Measurements from ENCODE around the gene WNT4. TPM values are rescaled to one million over a fixed set of nuclear protein-coding genes. Genes with fewer than 3 reads are reported as not detected.

WNT4 gene
- total RNA-seq (2013; cell fraction: nucleolus; rRNA removed) = 0.20 and 0.21 TPM in 2 replicates
- under 0.01 TPM in 1 of 2 replicates, not detected in the other for total RNA-seq (2014; rRNA removed)
- not detected in 2 replicates for total RNA-seq (2014; rRNA removed; fragmentation: Illumina TruSeq; extraction: Trizol)
- total RNA-seq (2021) = not detected in 2 replicates
- 0.09 TPM for polyA plus RNA-seq (2011; ENCODE audit: low read depth)
- 0.01 TPM in 1 of 2 replicates, not detected in the other for polyA plus RNA-seq (2011; rRNA removed)
- 0.03 TPM in 1 of 2 replicates, not detected in the other for polyA plus RNA-seq (2011; cell fraction: cytosol; rRNA removed)
- polyA plus RNA-seq (2011; cell fraction: nucleus; rRNA removed) = not detected in 2 replicates
- polyA plus RNA-seq (2012) = 0.15 and 0.25 TPM in 2 replicates
- polyA plus RNA-seq (2014; fragmentation: Illumina TruSeq; extraction: Trizol) = not detected in 2 replicates
- not detected for polyA plus RNA-seq (2014; fragmentation: Nextera tagmentation; extraction: Ambion mirVana)
- polyA plus RNA-seq (2014; rRNA removed) = 0.27 TPM in 1 of 2 replicates, not detected in the other
- not detected for polyA plus RNA-seq (2016; fragmentation: Nextera tagmentation; extraction: Ambion mirVana)
- 0.05 TPM in 1 of 2 replicates, not detected in the other for polyA minus RNA-seq (2011; rRNA and poly(A)+ RNA removed)
- not detected in 2 replicates for polyA minus RNA-seq (2011; cell fraction: cytosol; rRNA and poly(A)+ RNA removed)
- polyA minus RNA-seq (2011; cell fraction: nucleus; rRNA and poly(A)+ RNA removed) = not detected in 2 replicates
- Bru-seq, nascent RNA = percentile 25 among the genes with signal in this experiment
- BruChase-seq, experiment 1, labeled RNA remaining after a 6-hour chase = percentile 23 among the genes with signal in this experiment
- percentile 20 among the genes with signal in this experiment for BruChase-seq, experiment 2, labeled RNA remaining after a 2-hour chase
- long read RNA-seq, experiment 1 = 0 reads
- long read RNA-seq, experiment 2 = 0 reads

- no peaks in the 10 kb centered on the region for H3K79me2 ChIP-seq (ENCODE audit: control insufficient read depth, insufficient read depth, low read length)
- no peak for DNase-seq (ENCODE audit: low read depth, low spot score)
- no peak within 1 kb of the TSS for H2AFZ ChIP-seq (ENCODE audit: control insufficient read depth, low read depth, low read length)
- ATAC-seq = peak; percentile 65
- no peak within 1 kb of the TSS for H3K27ac ChIP-seq (ENCODE audit: control insufficient read depth, insufficient read depth)
- H4K20me1 ChIP-seq (ENCODE audit: control insufficient read depth, insufficient read depth) = no peaks in the 10 kb centered on the region
- 14% methylated on average over 29 of the region's 106 CpGs for WGBS (ENCODE audit: insufficient coverage, insufficient replicate concordance, low lambda C conversion rate, missing lambda C conversion rate)
- ChIA-PET SMC1A (ENCODE audit: uncharacterized antibody, unreplicated experiment) (no interaction called here), CTCF (no interaction called here), POLR2A (no interaction called here), RAD21 (ENCODE audit: unreplicated experiment) (interaction anchor here (0.5 to 1.2 kb wide), 2 partner anchors 11 to 788 kb away, joined by 3 to 5 read pairs; no protein-coding TSS in a partner anchor)
- BruUV-seq (replicated peaks) = no TSS peak
- TF ChIP-seq SMC3 (IDR thresholded peaks at IDR 0.05; ENCODE audit: borderline replicate concordance, low read length) = no peak
- peak in 2 of 3 experiments; percentile 15 to 18; a peak in 2 of 6 replicates for TF ChIP-seq CTCF (IDR thresholded peaks at IDR 0.05 in 2 of 3, conservative IDR thresholded peaks at IDR 0.05 in 1 of 3; ENCODE audit: control insufficient read depth in 2 of 3, extremely low read depth in 1 of 3, insufficient read depth in 1 of 3, low read depth in 3 of 3, low read length in 3 of 3)
- TF ChIP-seq BHLHE40 (IDR thresholded peaks at IDR 0.05; ENCODE audit: borderline replicate concordance in 1 of 2, low read depth in 2 of 2, low read length in 1 of 2) = peak in 1 of 2 experiments; percentile 17; a peak in 1 of 4 replicates
- peaks cover 8 to 18% of the 10 kb centered on the region in 2 experiments for H3K27me3 ChIP-seq (replicated peaks in 1 of 2; ENCODE audit: control insufficient read depth in 2 of 2, insufficient read depth in 2 of 2, low read length in 1 of 2)
- H3K4me3 ChIP-seq = no peak within 1 kb of the TSS; the same call in 1 of the 2 replicates
- no peaks in the 10 kb centered on the region for H3K36me3 ChIP-seq (ENCODE audit: control insufficient read depth in 2 of 2, insufficient read depth in 2 of 2, low read length in 1 of 2)
- peak within 1 kb of the TSS; percentile 50; the same call in 1 of the 2 replicates for H3K4me2 ChIP-seq (ENCODE audit: control insufficient read depth, insufficient read depth)
- intact Hi-C loops (cut with micrococcal nuclease; ENCODE audit: unreplicated experiment) (no loop called here), in situ Hi-C loops (cut with MboI) (no loop called here)
- H3K4me1 ChIP-seq (ENCODE audit: control insufficient read depth, insufficient read depth, low read length) = no peaks in the 10 kb centered on the region
- H3K9me3 ChIP-seq (replicated peaks; ENCODE audit: control insufficient read depth, insufficient read depth, low read length) = no peaks in the 10 kb centered on the region
- no peak for FAIRE-seq
- H3K9ac ChIP-seq (ENCODE audit: control insufficient read depth, insufficient read depth, low read length) = no peak within 1 kb of the TSS
Measured at GRCh38 chr1:22143065-22144033, at the start of gene WNT4. Gene WNT4, minus strand, starts transcription at chr1:22143097. Its CDS starts 175 bp downstream, at chr1:22142922.
